ENCODE measurements around the gene FOXC2.

GRCh38 chr16:86611941-86612340 lies 45.3 kb downstream of the FOXC2 start:
- no peak for TF ChIP-seq ELF4 (IDR thresholded peaks at IDR 0.05)
- no peak for TF ChIP-seq FOXK2 (IDR thresholded peaks at IDR 0.05)
- no peak for TF ChIP-seq ZNF384 (IDR thresholded peaks at IDR 0.05)
- no peak for TF ChIP-seq FOXA1 (IDR thresholded peaks at IDR 0.05)
- no peak for TF ChIP-seq FOXM1 (IDR thresholded peaks at IDR 0.05; ENCODE audit: borderline replicate concordance)
- TF ChIP-seq TARDBP (IDR thresholded peaks at IDR 0.05) = no peak
- no peak for TF ChIP-seq HDGF (IDR thresholded peaks at IDR 0.05; ENCODE audit: borderline replicate concordance)
- no peak for TF ChIP-seq CTBP1 (IDR thresholded peaks at IDR 0.05; ENCODE audit: borderline replicate concordance)
- no peak for TF ChIP-seq L3MBTL2 (conservative IDR thresholded peaks at IDR 0.05)

All from HEK293T (cell line).